ENCODE measurements around the gene PA2G4. TPM values are rescaled to one million over a fixed set of nuclear protein-coding genes. Genes with fewer than 3 reads are reported as not detected.
"Not testable (repeated sequence)": the region's sequence is repeated elsewhere in the genome, so short reads cannot be mapped to it uniquely, and the experiment has no call there.

PA2G4 gene
- total RNA-seq (100 to 1,000 TPM; 132 to 135 TPM), polyA plus RNA-seq (100 to 1,000 TPM; 219 to 241 (median 241) TPM), total RNA-seq (56.1 to 290 (median 87.6) reads per million in 6 experiments)

DNA sequence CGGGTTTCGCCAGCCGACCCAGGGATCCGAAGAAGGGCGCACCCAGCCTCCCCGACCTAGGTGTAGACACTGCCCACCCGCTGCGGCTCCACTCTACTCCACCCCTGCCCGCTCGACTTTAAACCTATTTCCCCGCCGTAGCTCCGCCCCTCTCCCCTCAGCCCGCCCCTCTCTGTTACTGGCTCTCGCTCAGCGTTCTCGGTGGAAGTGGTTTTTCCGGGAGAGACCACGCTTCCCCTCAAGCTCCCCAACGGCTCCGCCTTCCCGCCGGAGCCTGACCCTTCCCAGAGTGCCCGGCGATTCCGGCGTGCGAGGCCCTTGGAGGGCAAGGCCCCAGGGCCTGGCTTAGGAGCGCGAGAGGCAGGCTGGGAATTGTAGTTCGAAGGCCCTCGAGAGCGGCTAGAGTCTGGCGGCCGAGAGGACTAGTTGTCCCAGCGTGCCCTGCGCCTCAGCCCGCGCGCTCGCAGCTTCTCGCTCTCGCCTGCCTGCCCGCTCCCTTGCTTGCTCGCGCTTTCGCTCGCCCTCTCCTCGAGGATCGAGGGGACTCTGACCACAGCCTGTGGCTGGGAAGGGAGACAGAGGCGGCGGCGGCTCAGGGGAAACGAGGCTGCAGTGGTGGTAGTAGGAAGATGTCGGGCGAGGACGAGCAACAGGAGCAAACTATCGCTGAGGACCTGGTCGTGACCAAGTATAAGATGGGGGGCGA lies at the start of gene PA2G4:
TSS of gene PA2G4 (plus strand) at position 451 of the 706 bp plus-strand sequence. CDS start at position 630, 179 bp downstream.
- H3K9me3 Mint-ChIP-seq = no peaks in the 10 kb centered on the region

DNA sequence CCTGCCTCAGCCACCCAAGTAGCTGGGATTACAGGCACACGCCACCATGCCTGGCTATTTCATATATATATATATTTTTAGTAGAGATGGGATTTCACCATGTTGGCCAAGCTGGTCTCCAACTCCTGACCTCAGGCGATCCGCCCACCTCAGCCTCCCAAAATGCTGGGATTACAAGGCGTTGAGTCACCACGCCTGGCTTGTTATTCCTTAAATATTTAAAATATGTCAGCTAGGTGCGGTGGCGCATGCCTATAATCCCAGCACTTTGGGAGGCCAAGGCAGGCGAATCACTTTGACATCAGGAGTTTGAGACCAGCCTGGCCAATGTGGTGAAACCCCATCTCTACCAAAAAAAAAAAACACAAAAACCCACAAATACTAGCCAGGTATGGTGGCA lies 44.4 kb upstream of the PA2G4 start:
- not testable (repeated sequence) for H3K27me3 Mint-ChIP-seq, H3K4me3 Mint-ChIP-seq, H3K36me3 Mint-ChIP-seq, DNase-seq, H3K4me1 Mint-ChIP-seq, ATAC-seq, H3K27ac Mint-ChIP-seq, H3K9me3 Mint-ChIP-seq
- POLR2A ChIA-PET = interaction anchor here (0.7 kb wide), 2 partner anchors 27 to 195 kb away, joined by 3 read pairs; no protein-coding TSS in a partner anchor

More for the DNA sequence above, at the start of gene PA2G4:
- H3K36me3 Mint-ChIP-seq = peaks cover 0 to 33% (median 9%) of the 10 kb centered on the region in 3 donors
- peak within 1 kb of the TSS; percentile 97 to 99 (median 98) for H3K27ac Mint-ChIP-seq
- POLR2A ChIA-PET = interaction anchor here (0.6 to 6.2 kb wide), 43 partner anchors 8 to 1824 kb away, joined by 3 to 236 read pairs (median 7); partner anchors contain the start of genes CNPY2, COQ10A, DGKA and DNAJC14
- H3K4me3 Mint-ChIP-seq = peak within 1 kb of the TSS; percentile 93 to 100 (median 98)
- peaks cover 35 to 73% (median 62%) of the 10 kb centered on the region in 4 donors for H3K4me1 Mint-ChIP-seq
- DNase-seq (peak; percentile 82 to 99 (median 94)), ATAC-seq (peak; percentile 88)
- H3K27me3 Mint-ChIP-seq = no peaks in the 10 kb centered on the region

DNA sequence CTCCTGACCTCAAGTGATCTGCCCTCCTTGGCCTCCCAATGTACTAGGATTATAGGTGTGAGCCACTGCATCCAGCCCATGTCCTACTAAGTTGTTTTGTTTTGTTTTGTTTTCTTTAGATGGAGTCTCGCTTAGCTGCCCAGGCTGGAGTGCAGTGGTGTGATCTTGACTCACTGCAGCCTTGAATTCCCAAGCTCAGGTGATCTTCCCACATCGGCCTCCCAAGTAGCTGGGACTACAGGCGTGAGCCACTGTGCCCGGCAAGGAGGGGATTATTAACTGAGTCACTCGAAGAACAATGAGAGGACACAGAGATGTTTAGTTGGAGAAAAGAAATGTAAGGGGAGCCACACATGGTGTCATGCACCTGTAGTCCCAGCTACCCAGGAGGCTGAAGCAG lies 42.4 kb upstream of the PA2G4 start:
- peaks cover 0 to 2% (median 0%) of the 10 kb centered on the region in 9 donors for H3K9me3 Mint-ChIP-seq
- no peaks in the 10 kb centered on the region for H3K4me1 Mint-ChIP-seq
- POLR2A ChIA-PET = interaction anchor here (1.2 kb wide), 1 partner anchor 41 kb away, joined by 3 read pairs; no protein-coding TSS in a partner anchor
- no peak overlapping the region for H3K4me3 Mint-ChIP-seq
- ATAC-seq (no peak), DNase-seq (no peak)
- H3K27me3 Mint-ChIP-seq = peaks cover 0 to 1% (median 0%) of the 10 kb centered on the region in 5 donors
- H3K27ac Mint-ChIP-seq = no peak overlapping the region
- no peaks in the 10 kb centered on the region for H3K36me3 Mint-ChIP-seq

DNA sequence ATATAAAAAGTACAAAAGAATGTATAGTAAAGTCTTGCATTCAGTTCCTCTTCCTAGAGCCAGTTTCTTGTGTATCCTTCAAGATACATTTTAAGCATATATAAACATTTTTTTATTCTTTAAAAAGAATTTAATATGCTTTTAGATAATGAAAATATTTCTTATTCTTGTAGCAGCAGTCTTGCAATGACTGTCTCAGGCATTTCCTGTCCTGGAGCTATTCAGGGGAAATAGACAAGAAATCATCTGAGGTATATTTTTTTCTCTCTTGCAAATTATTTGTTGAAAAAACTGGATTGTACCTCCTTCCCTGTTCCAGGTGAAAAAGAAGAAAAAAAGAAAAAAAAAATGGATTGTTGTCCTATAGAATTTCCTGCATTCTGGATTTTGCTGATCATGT lies 41.4 kb upstream of the PA2G4 start:
- H3K27ac Mint-ChIP-seq = no peak overlapping the region
- peaks cover 0 to 2% (median 0%) of the 10 kb centered on the region in 9 donors for H3K9me3 Mint-ChIP-seq
- no peaks in the 10 kb centered on the region for H3K36me3 Mint-ChIP-seq
- no peak overlapping the region for H3K4me3 Mint-ChIP-seq
- H3K4me1 Mint-ChIP-seq = no peaks in the 10 kb centered on the region
- ATAC-seq (no peak), DNase-seq (no peak)
- H3K27me3 Mint-ChIP-seq = peaks cover 0 to 1% (median 0%) of the 10 kb centered on the region in 5 donors
- POLR2A ChIA-PET = no interaction called here

DNA sequence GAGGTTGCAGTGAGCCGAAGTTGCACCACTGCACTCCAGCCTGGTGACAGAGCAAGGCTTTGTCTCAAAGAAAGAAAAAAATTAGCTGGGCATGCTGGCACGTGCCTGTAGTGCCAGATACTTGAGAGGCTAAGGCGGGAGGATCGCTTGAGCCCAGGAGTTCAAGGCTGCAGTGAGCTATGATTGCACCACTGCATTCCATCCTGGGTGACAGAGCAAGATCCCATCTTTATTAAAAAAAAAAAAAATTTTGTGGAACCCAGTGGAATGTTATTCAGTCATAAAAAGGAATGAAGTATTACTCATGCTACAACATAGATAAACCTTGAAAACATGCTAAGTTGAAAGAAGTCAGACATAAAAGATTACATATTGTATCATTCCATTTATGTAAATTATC lies 32.7 kb upstream of the PA2G4 start:
- DNase-seq (no peak), ATAC-seq (no peak)
- Mint-ChIP-seq H3K4me3 (no peak overlapping the region), H3K4me1 (no peaks in the 10 kb centered on the region), H3K9me3 (no peaks in the 10 kb centered on the region), H3K27ac (peak overlapping the region in 1 of 10 donors; percentile 73), H3K36me3 (no peaks in the 10 kb centered on the region), H3K27me3 (no peaks in the 10 kb centered on the region)
- POLR2A ChIA-PET = no interaction called here

DNA sequence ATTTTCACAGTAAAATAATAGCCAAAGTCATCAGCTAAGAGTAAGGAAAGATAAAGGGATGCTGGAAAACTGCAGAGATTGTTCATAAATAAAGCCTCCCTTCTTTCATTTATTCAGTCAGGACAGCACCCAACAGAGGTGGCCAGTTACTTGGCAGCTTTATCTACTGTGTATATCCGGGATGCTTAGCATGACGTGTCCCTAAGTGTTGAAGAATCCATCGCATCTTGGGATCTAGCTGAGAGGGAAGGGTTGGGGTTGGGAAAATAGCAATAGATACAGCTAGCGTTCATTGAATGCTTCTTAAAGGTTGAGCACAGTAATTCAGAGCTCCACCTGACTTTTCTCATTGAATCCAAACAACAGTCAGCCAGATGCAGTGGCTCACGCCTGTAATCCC lies 30.0 kb upstream of the PA2G4 start:
- H3K27me3 Mint-ChIP-seq = no peaks in the 10 kb centered on the region
- no peak overlapping the region for H3K4me3 Mint-ChIP-seq
- POLR2A ChIA-PET = interaction anchor here (0.6 to 0.7 kb wide), 2 partner anchors 42 to 82 kb away, joined by 3 read pairs; no protein-coding TSS in a partner anchor
- DNase-seq (no peak), ATAC-seq (no peak)
- H3K4me1 Mint-ChIP-seq = no peaks in the 10 kb centered on the region
- no peaks in the 10 kb centered on the region for H3K36me3 Mint-ChIP-seq
- H3K27ac Mint-ChIP-seq = no peak overlapping the region
- no peaks in the 10 kb centered on the region for H3K9me3 Mint-ChIP-seq

DNA sequence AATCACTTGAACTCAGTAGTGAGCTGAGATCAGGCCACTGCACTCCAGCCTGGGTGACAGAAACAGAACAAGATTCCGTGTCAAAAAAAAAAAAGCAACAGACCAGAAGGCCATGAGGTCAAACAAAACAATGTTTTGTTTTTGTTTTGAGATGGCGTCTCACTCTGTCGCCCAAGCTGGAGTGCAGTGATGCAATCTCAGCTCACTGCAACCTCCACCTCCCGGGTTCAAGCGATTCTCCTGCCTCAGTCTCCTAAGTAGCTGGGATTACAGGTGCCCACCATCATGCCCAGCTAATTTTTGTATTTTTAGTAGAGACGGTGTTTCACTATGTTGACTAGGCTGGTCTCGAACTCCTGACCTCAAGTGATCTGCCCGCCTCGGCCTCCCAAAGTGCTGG lies 26.4 kb upstream of the PA2G4 start:
- not testable (repeated sequence) for ATAC-seq, H3K36me3 Mint-ChIP-seq, H3K27me3 Mint-ChIP-seq, H3K9me3 Mint-ChIP-seq, DNase-seq
- Mint-ChIP-seq H3K4me1 (peaks cover 0 to 14% (median 9%) of the 10 kb centered on the region in 4 donors), H3K27ac (peak overlapping the region in 2 of 10 donors; percentile 17 to 31), H3K4me3 (peak overlapping the region in 7 of 10 donors; percentile 36 to 91 (median 84))
- POLR2A ChIA-PET = interaction anchor here (1.1 to 6.0 kb wide), 3 partner anchors 12 to 40 kb away, joined by 3 to 100 read pairs (median 31); partner anchors contain the start of genes PA2G4, RPL41 and ZC3H10

DNA sequence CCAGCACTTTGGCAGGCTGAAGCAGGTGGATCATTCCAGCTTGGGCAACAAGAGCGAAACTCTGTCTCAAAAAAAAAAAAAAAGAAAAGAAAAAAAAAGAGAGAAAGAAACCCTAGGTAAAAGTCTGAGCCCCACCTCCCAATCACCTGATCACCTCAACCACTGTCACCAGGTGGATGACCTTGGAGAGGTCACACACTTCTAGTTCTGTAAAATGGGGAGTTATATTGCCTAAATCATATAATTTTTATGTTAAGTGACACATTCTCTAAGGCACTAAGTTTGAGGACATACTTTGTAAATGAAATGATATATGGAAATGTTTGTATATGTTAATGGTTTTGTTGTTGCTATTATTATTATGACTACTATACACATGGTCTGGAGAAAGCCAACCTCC lies 25.9 kb upstream of the PA2G4 start:
- Mint-ChIP-seq H3K36me3 (no peaks in the 10 kb centered on the region), H3K4me1 (peaks cover 0 to 14% (median 9%) of the 10 kb centered on the region in 4 donors), H3K27me3 (peaks cover 0 to 4% (median 0%) of the 10 kb centered on the region in 5 donors), H3K4me3 (peak overlapping the region; percentile 81 to 91 (median 86)), H3K27ac (peak overlapping the region in 6 of 10 donors; percentile 15 to 64 (median 25)), H3K9me3 (no peaks in the 10 kb centered on the region)
- no peak for DNase-seq
- ATAC-seq = no peak
- POLR2A ChIA-PET = interaction anchor here (4.1 to 6.0 kb wide), 2 partner anchors 24 to 39 kb away, joined by 31 to 100 read pairs; partner anchors contain the start of genes PA2G4, RPL41 and ZC3H10

DNA sequence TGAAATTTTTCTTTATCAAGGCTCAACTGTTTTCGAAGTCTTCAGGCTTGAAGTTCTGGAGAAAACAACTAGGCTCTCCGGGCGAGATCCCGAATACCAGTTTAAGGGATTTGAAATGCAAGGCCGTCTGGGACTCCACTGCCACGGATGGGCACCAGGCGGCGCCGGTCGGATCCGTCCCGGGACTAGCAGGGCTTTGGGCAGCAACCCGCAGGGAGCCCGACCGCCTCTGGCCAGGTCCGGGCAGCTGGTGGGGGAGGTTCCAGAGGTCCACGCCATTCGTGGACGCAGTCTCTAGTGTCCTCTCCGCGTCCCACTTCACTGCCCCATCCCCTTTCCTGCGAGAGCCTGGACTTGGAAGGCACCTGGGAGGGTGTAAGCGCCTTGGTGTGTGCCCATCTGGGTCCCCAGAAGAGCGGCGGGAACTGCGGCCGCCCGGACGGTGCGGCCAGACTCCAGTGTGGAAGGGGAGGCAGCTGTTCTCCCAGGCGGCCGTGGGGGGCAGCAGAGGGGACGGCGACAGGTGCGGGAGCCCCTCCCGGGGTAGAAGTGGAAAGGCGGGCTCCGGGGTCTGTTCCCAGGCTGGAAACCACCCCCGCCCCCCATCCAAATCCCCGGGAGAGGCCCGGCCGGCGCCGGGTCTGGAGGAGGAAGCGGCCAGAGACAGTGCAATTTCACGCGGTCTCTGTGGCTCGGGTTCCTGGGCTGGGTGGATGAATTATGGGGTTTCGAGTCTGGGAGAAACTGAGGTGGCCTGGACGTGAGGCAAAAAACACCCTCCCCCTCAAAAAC lies 25.2 kb upstream of the PA2G4 start:
- H3K27me3 Mint-ChIP-seq = peaks cover 0 to 6% (median 0%) of the 10 kb centered on the region in 5 donors
- peak; percentile 30 to 74 (median 50) for DNase-seq
- peaks cover 0 to 14% (median 9%) of the 10 kb centered on the region in 4 donors for H3K4me1 Mint-ChIP-seq
- peak; percentile 73 to 76 for ATAC-seq
- POLR2A ChIA-PET = interaction anchor here (1.0 to 6.0 kb wide), 5 partner anchors 23 to 249 kb away, joined by 3 to 100 read pairs (median 6); partner anchors contain the start of genes DNAJC14, PA2G4, RPL41 and ZC3H10
- no peaks in the 10 kb centered on the region for H3K9me3 Mint-ChIP-seq
- H3K36me3 Mint-ChIP-seq = no peaks in the 10 kb centered on the region
- H3K4me3 Mint-ChIP-seq = peak overlapping the region; percentile 81 to 91 (median 86)
- peak overlapping the region in 7 of 10 donors; percentile 2 to 64 (median 48) for H3K27ac Mint-ChIP-seq

DNA sequence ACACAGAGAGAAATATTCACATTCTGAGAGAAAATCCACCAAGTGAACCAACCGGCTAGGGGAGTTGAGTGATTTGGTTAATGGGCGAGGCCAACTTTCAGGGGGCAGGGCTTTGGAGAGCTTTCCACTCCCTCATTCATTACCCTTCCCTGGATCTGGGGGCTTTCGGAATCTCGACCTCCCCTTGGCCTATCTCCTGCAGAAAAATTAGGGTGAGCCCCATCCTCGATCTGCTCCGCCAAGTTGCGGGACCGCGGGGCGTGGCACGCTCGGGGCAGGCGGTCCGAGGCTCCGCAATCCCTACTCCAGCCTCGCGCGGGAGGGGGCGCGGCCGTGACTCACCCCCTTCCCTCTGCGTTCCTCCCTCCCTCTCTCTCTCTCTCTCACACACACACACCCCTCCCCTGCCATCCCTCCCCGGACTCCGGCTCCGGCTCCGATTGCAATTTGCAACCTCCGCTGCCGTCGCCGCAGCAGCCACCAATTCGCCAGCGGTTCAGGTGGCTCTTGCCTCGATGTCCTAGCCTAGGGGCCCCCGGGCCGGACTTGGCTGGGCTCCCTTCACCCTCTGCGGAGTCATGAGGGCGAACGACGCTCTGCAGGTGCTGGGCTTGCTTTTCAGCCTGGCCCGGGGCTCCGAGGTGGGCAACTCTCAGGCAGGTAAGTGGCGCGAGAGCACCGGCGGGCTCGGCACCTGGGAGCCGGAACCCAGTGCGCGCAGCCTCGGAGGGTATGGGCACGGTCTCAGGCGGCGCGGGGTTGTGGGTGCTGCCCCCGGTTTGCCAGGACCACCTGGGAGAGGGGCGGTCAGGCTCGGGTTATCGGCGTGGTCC lies 24.4 kb upstream of the PA2G4 start, which contains the start of gene ERBB3:
TSS of gene ERBB3 (plus strand) at position 443 of the 833 bp plus-strand sequence. CDS start at position 579, 136 bp downstream.
- Mint-ChIP-seq H3K27ac (peak within 1 kb of the TSS in 6 of 10 donors; percentile 19 to 66 (median 47)), H3K4me1 (peaks cover 0 to 14% (median 10%) of the 10 kb centered on the region in 4 donors), H3K36me3 (no peaks in the 10 kb centered on the region), H3K9me3 (no peaks in the 10 kb centered on the region), H3K27me3 (peaks cover 0 to 6% (median 0%) of the 10 kb centered on the region in 5 donors), H3K4me3 (peak within 1 kb of the TSS; percentile 81 to 91 (median 86))
- POLR2A ChIA-PET = interaction anchor here (1.0 to 6.0 kb wide), 7 partner anchors 22 to 250 kb away, joined by 3 to 100 read pairs (median 6); partner anchors contain the start of genes DNAJC14, PA2G4, RNF41 and RPL41
- DNase-seq (peak; percentile 12 to 70 (median 42)), ATAC-seq (peak; percentile 68 to 74)

DNA sequence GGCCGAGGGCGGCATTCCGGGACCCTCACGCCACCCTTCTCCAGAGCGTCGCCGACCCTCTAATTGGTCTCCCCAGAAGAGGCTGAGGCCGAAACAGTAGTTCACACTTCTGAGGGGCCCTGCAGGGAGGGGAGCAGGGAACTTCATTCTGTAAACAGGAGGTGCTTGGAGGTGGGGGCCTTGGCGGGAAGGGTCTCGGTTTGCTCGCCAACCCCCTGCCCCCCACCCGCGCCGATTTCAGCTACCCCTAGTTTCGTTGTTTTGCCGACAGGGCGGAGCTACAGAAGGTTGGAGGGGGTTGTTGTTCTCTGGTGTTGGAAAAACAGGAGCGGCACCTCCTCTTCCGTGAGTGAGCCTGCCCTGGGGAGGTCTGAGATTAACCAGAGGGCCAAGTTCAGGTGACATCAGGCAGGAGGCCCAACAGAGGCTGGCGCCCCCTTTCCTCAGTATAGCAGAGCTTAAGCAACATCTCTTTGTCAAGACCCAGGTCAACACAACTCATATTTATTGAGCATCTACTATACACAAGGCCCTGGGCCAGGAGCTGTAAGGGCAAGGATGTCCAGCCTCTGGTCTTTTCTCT lies 23.7 kb upstream of the PA2G4 start:
- POLR2A ChIA-PET = interaction anchor here (0.5 to 6.0 kb wide), 7 partner anchors 15 to 351 kb away, joined by 3 to 100 read pairs (median 4); partner anchors contain the start of genes PA2G4, RNF41, RPL41 and ZC3H10
- ATAC-seq (peak; percentile 4 to 7), DNase-seq (peak in 1 of 10 donors; percentile 2)
- Mint-ChIP-seq H3K27ac (peak overlapping the region in 2 of 10 donors; percentile 31 to 46), H3K4me1 (peaks cover 0 to 15% (median 11%) of the 10 kb centered on the region in 4 donors), H3K27me3 (peaks cover 0 to 6% (median 0%) of the 10 kb centered on the region in 5 donors), H3K36me3 (no peaks in the 10 kb centered on the region), H3K4me3 (peak overlapping the region; percentile 77 to 91 (median 86)), H3K9me3 (no peaks in the 10 kb centered on the region)
